SK-N-SH treated with all-trans-retinoic acid at 6 μM for 48 hours (cell line): Measurements from ENCODE around the gene ATP2B3.

Experiments
- ATAC-seq: fragments of 200-7000 bp; cut with Tn5 transposase; 3 replicates; pipeline ENCODE4 v1.9.1; 2020; ENCODE audit warnings: mild to moderate bottlenecking, moderate library complexity
- ARNTL ChIP-seq: fragments of 450-650 bp; formaldehyde crosslinking; IDR thresholded peaks from 2 replicates; pipeline ENCODE4 v1.5.0; 2020; ENCODE audit warnings: low read depth, mild to moderate bottlenecking, moderate library complexity, borderline replicate concordance
- ISL1 ChIP-seq: fragments of 250-450 bp; sonication (Bioruptor Pico); IDR thresholded peaks from 2 replicates; pipeline ENCODE4 v2.1.2; 2022; ENCODE audit warnings: mild to moderate bottlenecking, moderate library complexity
- SNAI2 ChIP-seq: fragments of 250-450 bp; sonication (Bioruptor Pico); IDR thresholded peaks from 2 replicates; pipeline ENCODE4 v1.5.0; 2020; ENCODE audit warnings: mild to moderate bottlenecking, moderate library complexity
- TOX ChIP-seq: fragments of 250-450 bp; sonication (Bioruptor Pico); IDR thresholded peaks from 2 replicates; pipeline ENCODE4 v1.8.0; 2021; ENCODE audit warnings: mild to moderate bottlenecking, moderate library complexity, borderline replicate concordance
- ZC3H10 ChIP-seq: fragments of 250-450 bp; sonication (Bioruptor Pico); IDR thresholded peaks from 2 replicates; pipeline ENCODE4 v1.5.1; 2021; ENCODE audit warnings: mild to moderate bottlenecking, moderate library complexity
- ZNF565 ChIP-seq: fragments of 450-650 bp; formaldehyde crosslinking; conservative IDR thresholded peaks from 2 replicates; pipeline ENCODE4 v1.5.0; 2020; ENCODE audit warnings: low read depth, mild to moderate bottlenecking, moderate library complexity
- TF ChIP-seq, protein P1 (sequence below): fragments of 250-450 bp; sonication (Bioruptor Pico); IDR thresholded peaks from 2 replicates; pipeline ENCODE4 v1.5.0; 2020; ENCODE audit warnings: mild to moderate bottlenecking, moderate library complexity

The ATP2B3 gene

GRCh38 chrX:153631907-153632594 lies 114.6 kb downstream of the ATP2B3 start:
- TF ChIP-seq ISL1 (no peak), TOX (no peak), ARNTL (no peak), ZNF565 (CRISPR knock-in tag) (no peak), ZC3H10 (no peak), SNAI2 (CRISPR knock-in tag) (no peak)
- TF ChIP-seq, protein P1, sequence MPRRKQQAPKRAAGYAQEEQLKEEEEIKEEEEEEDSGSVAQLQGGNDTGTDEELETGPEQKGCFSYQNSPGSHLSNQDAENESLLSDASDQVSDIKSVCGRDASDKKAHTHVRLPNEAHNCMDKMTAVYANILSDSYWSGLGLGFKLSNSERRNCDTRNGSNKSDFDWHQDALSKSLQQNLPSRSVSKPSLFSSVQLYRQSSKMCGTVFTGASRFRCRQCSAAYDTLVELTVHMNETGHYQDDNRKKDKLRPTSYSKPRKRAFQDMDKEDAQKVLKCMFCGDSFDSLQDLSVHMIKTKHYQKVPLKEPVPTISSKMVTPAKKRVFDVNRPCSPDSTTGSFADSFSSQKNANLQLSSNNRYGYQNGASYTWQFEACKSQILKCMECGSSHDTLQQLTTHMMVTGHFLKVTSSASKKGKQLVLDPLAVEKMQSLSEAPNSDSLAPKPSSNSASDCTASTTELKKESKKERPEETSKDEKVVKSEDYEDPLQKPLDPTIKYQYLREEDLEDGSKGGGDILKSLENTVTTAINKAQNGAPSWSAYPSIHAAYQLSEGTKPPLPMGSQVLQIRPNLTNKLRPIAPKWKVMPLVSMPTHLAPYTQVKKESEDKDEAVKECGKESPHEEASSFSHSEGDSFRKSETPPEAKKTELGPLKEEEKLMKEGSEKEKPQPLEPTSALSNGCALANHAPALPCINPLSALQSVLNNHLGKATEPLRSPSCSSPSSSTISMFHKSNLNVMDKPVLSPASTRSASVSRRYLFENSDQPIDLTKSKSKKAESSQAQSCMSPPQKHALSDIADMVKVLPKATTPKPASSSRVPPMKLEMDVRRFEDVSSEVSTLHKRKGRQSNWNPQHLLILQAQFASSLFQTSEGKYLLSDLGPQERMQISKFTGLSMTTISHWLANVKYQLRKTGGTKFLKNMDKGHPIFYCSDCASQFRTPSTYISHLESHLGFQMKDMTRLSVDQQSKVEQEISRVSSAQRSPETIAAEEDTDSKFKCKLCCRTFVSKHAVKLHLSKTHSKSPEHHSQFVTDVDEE = no peak

More at GRCh38 chrX:153631907-153632594, 114.6 kb downstream of the ATP2B3 start:
- ATAC-seq = no peak
